ENCODE results near the gene TGFBR3.
"Not testable (repeated sequence)": the region's sequence is repeated elsewhere in the genome, so short reads cannot be mapped to it uniquely, and the experiment has no call there.

The TGFBR3 gene

DNA sequence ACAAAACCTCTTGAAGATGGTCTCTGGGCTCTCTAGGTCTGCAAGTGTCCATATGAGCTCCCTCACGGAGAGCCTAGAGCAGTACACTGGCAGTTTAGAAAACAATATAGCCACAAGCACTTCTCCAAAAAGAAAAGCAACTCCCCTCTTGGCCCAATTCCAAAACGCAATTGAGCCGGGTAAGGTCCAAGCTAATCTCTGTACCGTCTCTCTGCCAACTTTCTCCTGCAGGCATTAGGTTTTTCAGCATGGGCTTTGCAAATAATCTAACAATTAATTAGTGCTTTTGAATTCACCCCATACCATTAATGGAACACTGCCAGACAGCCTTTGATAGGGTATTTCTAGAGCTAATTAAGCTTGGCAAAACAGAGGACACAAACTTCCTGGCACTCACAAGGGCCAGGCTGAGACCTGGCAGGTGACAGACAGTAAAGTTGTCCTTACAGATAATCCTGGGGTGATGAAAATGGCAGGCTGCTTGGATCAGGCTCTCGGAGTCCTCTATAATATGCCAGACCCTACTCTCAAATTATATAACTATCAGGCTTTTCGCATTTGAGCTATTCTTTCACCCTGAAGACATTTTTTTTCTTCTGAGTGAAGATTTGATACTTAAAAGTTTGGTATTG lies 39.8 kb downstream of the TGFBR3 start:
- DNase-seq, result no peak

DNA sequence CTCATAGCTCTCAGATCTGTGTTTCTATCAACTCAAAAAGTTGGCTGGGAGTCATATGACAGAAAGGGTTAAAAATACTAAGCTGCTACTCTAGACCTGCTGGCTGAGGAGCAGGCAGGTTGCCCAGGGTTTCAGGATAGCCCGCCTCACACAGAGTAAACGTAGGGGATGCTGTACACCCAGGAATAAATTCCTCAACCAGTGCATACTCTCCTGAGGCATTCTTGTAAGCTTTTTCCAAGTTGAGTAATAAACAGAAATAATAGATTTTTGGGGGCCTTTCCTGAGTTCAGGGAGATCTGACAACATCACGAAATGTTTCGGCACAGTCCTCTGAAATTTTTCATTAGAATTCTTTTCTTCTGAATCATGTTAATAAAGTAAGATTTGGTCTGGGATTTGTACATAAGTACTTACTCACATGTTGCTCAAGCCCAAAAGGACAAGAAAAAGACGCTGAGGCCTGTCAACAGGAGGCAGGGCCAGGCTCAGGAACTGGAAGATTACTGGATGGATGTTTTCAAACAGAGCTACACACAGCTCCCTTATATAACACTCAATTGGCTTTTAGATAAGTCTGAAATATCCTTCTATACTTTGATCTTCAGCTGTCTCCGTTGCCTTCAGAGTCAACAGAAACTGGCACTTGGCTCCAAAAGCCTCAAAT lies 41.0 kb downstream of the TGFBR3 start:
- no peak for DNase-seq

DNA sequence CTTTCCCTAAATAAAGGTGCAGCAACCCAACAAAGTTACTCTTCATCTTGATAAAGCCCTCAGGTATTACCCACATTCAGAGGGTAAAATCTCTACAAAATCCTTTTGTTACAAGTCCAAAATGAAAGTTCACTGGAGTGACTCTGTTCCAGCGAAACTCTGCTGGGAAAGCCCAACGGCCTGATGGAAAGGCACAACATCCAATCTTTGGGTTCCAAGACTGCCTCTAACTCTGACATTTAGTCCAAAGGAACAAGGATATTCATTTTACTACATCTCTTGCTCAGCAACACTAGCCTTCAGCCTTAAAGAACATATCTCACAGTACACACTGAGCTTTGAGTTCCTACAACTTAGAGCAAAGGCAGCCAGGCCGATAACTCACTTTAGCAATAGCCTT lies 42.1 kb downstream of the TGFBR3 start:
- no peak for DNase-seq

DNA sequence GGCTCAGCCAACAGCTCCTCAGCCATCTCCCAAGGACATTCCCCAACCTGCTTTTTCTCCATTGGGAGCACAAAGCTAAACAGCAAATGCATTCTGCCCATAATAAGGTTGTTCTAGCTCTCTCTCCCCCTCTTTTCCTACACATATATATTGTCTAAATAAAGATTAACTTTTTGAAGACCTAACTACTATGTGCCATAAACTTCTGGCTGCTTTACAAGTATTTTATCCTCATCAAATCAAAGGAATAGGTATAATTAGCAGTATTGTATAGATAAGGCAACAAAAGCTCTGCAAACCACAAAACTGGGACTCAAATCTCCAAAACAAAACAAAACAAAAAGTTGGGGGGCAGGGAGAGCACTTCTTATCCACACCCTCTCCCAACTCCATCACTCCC lies 43.4 kb downstream of the TGFBR3 start:
- no peak for DNase-seq

DNA sequence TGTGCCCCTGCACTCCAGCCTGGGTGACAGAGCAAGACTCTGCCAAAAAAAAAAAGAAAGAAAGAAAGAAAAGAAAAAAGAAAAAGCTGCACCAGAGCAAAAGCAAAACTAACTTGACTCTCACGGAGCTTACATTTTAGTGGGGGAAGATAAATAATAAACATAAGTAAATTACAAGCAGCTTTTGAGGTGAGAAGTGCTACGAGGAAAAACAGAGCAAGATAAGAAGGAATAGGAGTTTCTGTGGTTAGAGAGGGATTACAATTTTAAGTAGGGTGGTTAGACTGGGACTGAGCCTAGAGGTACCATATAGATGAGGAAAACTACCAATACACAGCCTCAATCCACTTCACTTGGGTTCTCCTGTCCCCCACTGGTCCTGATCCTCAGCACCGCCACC lies 43.9 kb downstream of the TGFBR3 start:
- DNase-seq, result no peak

DNA sequence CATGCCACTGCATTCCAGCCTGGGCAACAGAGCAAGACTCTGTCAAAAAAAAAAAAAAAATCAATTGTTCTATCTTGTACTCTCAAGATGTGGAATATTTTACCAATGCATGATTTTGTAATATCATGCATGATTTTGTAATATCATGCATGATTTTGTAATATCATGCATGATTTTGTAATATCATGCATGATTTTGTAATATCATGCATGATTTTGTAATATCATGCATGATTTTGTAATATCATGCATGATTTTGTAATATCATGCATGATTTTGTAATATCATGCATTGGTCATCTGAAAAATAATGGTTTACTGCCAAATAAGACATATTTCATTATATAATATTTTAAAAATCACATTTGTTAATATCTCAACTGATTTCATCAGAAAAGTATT lies 45.7 kb downstream of the TGFBR3 start:
- not testable (repeated sequence) for DNase-seq

DNA sequence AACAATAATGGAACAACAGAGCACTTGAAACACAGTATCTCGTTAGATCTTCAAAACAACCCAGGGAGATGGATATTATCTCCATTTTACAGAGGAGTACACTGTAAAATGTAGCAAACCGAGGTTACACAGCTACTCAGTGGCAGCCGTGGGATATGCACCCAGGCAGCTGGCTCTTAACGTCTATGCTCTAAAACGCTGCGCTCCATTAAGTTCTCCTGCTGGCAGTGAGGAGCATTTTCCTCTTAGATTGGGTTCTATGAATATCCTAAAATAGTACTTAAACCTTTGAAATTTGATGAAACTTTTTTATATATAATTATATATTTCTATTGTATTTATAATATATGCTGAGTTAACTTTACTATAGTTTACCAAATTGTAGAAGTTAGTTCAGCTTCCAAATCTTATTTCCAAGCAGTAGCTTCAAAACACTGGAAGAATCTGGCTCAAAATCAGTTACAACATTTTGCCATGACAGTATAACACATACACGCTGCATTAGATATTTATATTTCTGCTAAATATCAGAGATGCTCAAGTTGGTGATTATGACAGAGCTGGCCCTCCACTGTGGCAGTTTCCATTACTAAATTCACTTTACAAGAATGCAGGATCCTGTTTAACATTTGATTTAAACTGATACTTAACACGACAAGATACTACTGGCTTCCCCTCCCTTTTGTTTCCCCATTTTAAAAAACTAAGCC lies 49.5 kb downstream of the TGFBR3 start:
- no peak for DNase-seq

DNA sequence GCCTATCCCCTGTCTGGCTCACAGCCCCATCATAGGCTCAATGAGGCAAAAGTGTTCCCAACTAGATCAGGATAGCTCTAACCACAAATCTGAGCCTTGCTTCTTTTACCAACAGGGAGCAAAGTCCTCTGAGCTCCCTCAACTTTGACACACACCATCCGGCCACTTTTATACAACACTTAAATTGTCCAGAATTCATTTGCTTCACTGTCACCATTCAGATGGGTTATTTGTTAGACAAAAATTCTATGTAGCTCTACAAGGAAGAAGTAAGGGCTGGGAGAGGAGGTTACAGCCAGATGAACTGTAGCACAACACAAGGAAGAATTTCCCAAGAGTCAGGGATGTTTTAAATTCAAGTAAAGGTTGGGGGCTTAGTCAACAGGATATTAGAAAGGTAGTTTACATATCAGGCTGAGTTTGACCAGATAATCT lies 50.8 kb downstream of the TGFBR3 start:
- no peak for DNase-seq

DNA sequence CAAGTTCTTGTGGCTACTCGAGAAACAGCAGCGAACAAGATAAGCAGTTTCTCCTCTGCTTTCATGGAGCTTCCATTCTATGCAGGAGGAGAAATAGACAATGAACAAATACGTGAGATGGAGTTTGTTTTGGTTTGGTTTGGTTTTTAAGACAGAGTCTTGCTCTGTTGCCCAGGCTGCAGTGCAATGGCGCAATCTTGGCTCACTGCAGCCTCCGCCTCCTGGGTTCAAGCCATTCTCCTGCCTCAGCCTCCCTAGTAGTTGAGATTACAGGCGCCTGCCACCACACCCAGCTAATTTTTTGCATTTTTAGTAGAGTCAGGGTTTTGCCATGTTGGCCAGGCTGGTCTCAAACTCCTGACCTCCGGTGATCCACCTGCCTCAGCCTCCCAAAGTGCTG lies 51.4 kb downstream of the TGFBR3 start:
- DNase-seq, result not testable (repeated sequence)

DNA sequence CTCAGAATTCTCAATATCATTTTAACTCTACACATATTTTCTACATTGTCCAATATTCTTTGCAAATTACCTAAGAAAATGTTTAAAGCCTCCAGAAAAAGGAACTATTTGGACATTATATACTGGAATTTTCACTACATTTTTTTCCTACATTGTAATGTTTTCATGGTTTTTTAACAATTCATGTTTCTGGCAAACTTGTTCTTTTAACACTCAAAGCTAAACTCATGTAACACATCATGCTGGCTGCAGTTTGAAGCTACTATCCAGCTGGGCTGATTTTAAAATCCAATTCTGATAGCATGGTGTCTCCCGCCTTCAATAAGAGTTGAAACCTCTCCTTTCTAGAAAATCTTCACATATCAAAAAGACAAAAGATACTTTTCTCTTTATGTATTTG lies 52.0 kb downstream of the TGFBR3 start:
- DNase-seq, result no peak

DNA sequence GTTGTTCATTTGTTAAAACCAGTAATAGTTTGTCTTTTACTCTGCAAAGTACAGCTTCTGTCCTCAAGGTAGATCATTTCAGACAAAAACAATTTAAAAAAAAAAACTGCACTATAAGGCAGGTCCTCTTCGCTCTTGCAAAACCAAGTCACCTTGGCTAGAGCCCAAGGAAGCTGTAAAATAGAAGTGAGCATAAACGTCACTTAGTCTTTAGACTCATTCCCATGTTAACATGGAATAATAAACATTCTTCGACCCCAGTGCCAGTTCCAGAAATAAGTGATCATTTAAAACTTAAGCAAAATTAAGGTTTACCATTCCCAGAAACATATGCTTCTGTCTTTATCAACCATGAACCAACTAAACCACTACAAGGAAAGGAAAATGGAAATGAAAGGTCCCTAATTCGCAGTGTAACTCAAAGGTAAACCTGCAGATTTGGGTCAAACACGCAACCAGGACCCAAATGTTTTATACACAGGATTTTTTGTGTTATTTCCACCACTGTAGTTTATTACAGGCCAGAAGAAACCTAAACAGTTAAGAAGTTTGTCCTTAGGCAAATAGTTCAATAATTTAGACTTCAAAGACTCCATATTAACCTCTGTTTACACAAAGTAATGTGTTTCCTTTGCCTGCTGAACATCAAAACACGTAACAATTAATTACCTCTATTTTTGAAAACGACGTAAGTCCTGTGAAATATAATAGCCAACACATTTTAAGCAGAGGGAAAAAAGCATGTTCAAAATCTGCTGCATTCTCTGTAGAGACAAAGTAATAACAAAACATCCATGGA lies 54.6 kb downstream of the TGFBR3 start:
- DNase-seq, result no peak

DNA sequence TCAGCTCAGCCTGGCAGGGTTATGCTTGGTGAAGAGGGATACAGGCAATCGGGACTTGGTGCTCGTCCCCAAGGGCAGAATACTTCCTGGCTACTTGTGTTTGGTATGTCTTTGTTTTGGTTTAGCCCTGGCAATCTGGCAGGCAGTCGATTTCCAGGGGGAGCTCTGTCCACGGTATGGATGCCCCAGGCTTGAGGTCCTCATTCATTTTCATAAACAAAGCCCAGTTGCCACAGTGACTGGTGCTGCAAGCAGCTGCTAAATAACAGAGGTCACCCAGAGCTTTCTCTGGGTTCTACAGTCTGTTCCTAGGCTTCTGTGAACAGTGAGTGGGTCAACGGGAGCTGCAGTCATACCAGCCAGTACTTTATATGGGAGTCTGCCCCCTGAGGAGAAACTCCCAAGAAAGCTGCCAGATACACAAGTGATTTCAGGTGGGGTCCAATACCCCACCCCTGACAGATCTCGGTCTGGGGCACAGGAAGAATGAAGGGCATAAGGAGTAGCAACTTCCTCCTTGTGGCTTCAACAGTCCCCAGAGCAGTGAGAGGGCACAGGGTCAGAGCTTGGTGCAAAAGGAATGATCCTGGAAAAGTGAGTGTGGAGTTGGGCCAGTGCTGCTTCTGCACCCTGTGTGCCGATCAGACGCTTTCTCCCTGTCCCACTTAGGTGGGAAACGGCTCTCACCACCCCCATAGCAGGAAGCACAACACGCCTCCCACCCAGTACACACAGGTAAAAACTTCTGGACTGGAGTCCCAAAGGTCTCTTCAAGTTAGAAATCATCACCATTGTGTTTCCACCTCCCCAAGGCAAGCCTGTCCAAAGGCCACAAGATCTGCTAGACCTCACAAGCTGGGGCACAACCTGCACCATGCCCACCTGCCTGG lies 55.5 kb downstream of the TGFBR3 start:
- no peak for DNase-seq

DNA sequence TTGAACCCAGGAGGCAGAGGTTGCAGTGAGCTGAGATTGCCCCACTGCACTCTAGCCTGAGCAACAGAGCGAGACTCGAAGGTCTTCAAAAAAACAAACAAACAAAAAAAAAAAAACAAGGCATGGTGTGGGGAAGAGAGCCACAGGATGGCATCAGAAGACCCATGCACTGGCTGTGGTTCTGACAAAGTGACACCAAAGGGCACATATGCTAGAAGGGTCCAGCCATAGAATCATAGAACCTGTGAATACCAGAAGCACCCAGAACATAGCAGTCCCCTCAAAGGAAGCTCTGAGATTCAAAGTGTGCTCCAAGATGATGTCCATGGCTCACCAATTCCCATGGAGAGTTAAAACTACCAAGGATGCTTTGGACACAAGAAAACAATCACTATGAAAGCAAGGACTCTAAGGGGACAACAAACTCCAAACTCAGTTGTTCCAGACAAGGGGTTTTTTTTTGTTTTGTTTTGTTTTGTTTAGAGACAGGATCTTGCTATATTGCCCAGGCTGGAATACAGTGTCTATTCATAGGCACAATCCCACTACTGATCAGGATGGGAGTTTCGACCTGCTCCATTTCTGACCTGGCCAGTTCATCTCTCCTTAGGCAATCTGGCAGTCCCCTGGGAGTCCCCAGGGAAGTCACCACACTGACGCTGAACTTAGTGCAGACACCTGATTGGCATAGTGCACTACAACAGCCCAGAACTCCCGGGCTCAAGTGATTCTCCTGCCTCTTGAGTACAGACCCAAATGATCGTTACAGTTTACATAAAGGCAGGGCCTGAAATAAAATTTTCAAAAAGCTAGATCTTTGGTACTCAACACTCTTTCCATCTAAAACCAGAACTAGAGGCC lies 56.4 kb downstream of the TGFBR3 start:
- no peak for DNase-seq

DNA sequence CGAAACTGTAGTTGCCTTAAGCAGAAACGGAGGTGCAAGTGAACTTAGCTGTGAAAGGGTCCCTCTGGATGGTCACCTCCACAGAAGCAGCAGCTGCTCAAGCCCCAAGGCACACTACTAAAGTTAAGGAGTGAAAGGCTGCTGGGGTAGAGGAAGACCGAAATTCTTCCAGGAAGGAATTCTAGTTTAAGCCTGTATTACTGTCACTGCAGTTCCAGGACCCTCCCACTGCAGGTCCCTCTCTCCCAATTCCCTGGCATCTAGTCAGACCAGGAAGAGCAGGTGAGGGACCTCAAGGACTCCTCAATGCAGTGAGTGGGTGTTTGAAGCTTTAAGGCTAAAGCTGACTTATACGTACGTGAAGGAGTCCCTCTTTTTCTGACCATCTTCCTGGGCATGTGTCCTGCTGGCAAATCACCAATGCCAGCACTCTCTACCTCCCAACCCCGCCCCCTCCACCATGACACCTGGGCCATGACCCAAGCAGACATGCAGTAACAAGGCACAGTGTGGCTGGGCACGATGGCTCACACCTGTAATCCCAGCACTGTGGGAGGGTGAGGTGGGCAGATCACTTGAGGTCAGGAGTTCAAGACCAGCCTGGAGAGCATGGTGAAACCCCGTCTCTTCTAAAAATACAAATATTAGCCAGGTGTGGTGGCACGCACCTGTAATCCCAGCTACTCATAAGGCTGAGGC lies 57.2 kb downstream of the TGFBR3 start:
- DNase-seq, result no peak

DNA sequence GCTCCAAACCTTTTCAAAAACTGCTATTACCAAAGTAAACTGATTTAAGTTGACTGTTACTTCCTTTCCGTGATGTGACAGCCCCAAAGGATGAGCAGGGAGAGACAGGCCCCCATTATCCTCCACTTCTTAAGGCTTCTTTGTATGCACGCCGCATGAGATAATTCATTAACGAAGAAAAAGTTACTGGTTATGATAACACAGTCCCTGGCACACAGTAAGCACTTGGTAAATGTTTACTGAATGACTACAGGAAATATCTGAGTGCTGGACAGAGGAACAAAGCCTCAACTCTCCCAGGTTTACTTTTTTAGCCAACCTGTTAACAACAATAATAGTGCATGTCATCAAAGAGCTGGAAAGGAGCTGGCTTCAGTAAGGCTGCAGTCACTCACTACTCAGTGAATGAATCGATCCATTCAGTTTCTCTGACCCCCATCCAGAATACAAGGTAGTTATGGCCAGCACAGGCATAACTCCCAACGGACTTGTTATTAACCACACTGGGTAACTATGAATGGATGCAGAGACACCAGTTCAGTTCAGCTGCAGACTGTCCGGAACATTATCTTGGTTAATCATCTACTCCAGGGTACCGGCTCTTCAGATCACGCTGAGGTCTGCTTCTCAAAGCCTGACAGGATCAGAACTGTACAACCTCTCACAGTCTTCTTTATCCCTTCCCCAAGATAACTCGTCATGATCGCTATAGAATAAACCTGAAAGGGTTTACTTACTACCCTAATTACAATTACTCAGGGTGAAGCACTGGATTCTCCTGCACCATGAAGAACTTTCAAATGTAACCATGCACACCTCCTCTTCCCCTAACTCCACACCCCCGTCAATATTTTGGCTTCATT lies 58.3 kb downstream of the TGFBR3 start:
- no peak for DNase-seq

DNA sequence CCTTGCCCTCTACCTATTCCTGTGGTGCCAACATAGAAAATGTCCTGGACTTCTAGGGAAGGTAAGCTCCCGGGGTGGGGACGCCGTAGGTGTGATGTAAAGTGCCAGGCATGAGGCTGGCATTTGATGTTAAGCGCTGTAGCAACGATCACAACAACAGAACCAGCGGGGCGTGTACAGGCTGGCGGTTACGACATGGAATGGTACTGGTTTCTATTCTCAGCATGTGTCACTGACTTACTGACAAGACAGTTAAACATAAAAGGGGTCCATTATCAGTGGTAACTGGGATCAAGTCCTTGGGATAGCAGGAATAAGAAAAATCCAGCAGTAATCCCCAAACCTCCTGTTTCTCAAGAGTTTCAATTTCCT lies 58.9 kb downstream of the TGFBR3 start:
- no peak for DNase-seq

DNA sequence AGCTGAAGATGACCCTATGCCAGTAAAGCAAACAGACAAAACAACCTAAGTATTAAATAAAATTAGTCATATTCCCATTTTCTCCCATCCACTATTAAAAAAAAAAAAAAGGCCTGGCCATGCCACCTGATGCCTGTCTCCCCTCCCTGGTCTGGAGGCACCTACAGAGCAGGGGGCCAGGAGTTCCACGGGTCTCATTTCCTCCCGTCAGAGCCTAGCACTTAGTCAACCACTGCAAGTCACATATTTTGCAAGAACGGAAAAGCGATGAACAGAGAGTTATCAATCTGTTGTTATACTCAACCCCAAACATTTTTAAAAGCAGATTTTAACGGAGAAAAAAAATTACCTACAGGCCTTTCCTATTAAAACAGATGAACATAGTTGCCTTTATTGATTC lies 59.3 kb downstream of the TGFBR3 start:
- DNase-seq, result no peak

DNA sequence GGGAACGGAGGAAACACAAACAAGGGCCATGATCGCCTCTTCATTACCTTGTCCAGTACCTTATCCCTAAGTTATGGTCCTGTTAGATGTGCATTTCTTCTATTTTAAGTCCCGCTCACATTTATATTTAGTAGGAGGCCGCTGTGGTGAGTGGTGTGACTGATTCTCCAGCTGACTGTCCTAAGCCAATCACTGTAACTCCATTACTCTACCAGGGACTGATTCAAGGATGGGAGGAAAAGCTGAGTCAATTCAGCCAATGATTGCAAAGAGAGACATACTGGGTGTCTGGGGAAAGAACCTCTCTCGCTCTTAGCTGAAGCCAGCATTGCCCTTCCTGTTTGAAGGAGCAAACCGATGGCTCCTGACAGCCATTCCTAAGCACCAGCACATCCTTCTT lies 59.7 kb downstream of the TGFBR3 start:
- no peak for DNase-seq

DNA sequence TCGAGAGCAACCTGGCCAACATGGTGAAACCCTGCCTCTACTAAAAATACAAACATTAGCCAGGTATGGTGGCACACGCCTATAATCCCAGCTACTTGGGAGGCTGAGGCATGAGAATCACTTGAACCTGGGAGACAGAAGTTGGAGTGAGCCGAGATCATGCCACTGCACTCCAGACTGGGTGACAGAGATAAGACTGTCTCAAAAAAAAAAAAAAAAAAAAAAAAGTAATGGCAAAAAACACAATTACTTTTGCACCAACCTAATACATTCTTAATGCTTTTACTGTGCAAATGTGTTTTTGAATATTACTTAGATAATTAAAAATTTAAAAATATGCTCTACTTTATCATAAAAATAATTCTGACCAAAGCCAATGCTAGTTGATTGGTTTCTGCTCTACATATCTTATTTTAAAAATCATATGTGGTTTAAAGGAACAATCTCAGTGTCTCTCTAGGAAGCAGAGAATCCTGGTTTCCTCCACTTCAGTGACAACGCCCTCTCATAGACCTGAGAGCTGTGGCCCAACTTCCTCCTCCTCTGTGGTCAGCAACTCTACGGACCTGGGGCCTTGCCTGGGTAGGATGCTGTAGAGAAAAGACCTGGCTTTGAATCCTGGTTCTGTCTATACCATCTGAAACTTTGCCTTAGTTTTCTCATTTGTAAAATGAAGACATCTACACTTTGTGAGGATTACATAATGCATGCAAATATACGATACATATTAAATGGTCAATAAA lies 64.7 kb downstream of the TGFBR3 start:
- no peak for DNase-seq
